ENCODE data around the gene CDC25A. TPM values are rescaled to one million over a fixed set of nuclear protein-coding genes. Genes with fewer than 3 reads are reported as not detected.
"Not testable (repeated sequence)": the region's sequence is repeated elsewhere in the genome, so short reads cannot be mapped to it uniquely, and the experiment has no call there.

Gene CDC25A
- 25.6 and 26.0 TPM in 2 replicates for total RNA-seq

- intact Hi-C loops (cut with micrococcal nuclease) = loop anchor here (1.0 to 10.0 kb wide), 14 partner anchors 53 to 1026 kb away; partner anchors contain the start of genes CCDC51, DHX30, ELP6 and IMPDH2
These were observed at the start of gene CDC25A for GRCh38 chr3:48188266-48189201. Gene CDC25A (minus strand): TSS chr3:48188417. CDS start chr3:48187947, 470 bp downstream.

DNA sequence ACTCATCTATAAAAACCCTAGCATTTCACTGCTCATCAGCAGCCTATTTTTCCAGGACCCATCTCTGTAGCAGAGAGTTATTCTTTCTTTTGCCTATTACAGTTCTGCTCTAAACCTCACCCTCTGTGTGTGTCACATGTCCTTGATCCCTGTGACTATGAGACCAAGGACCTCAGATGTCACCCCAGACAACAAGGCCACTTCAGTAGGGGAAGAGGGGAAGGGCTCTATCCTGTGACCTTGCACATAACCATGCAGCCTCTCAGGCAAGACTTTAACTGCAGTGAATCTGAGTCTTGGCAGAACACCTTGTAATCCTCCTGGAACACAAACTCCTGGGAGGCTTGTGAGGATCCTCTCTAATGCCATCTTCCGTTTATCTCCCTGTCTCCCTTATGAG, 48.3 kb upstream of the CDC25A start:
- intact Hi-C loops (cut with micrococcal nuclease) = no loop called here

DNA sequence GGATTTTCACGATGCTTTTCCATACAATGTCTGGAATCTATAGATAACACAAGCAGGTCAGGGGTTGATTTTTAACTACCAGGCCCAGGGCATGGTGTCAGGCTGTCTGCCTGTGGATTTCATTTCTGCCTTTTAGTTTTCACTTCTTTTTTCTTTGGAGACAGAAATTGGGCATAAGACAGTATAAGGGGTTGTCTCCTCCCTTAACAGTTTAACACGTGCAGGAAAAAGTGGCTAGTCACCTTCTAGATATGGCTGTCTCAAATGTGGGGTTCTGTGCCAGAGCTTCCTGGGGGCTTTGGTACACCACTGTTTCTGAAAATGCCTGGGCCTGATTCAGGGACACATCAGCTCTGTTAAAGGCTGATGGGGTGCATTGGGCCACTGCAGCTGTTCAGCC, 45.3 kb upstream of the CDC25A start:
- intact Hi-C loops (cut with micrococcal nuclease) = loop anchor here (2.0 kb wide), 3 partner anchors 35 to 323 kb away; partner anchors contain the start of genes NME6 and PFKFB4

GRCh38 chr3:48232734-48233133, 44.5 kb upstream of the CDC25A start:
- intact Hi-C loops (cut with micrococcal nuclease) = loop anchor here (1.0 to 2.0 kb wide), 5 partner anchors 9 to 324 kb away; partner anchors contain the start of genes NME6, PFKFB4 and ZNF589

GRCh38 chr3:48232232-48232631, 44.0 kb upstream of the CDC25A start:
- intact Hi-C loops (cut with micrococcal nuclease) = loop anchor here (1.0 to 2.0 kb wide), 5 partner anchors 9 to 325 kb away; partner anchors contain the start of genes NME6, PFKFB4 and ZNF589

DNA sequence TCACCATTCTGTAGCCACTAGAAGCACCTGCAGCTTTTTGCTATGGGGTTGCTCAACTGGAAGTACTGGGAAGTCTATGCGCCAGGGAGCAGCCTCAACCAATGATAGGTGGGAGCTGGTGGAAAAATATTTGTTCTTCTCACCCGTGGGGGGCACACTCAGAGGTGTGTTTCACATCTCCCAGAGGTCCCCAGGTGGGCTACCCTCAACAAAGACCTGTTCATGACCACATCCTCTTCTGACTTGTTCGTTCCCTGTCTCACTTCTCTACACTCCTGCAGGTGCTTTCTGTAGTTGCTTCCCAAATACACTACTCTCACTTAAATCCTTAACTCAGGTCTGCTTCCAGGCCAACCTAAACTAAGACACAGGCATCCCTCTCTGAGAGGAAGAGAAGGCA, 38.7 kb upstream of the CDC25A start:
- intact Hi-C loops (cut with micrococcal nuclease) = no loop called here

DNA sequence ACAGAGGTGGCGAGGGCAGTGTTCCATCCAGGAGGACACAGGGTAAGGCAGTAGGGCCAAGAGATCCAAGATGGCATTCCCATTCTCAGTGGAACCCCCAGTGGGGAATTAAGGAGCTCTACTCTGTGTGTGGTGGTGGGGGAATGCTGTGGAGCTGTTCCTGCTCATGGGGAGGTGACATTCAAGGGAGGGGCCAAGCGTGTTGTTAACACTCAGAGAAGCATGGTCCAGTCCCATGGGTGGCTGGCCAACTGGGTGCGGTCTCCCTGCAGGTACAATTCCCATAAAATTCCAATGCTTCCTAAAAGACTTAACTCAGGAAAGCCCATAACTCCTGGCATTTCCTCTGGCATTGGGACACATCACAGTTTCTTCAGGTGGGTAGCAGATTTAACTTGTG, 37.4 kb upstream of the CDC25A start:
- intact Hi-C loops (cut with micrococcal nuclease) = no loop called here

GRCh38 chr3:48222616-48223513, 34.6 kb upstream of the CDC25A start, which contains the start of gene CAMP:
Gene CAMP (plus strand): TSS chr3:48223495. CDS start chr3:48223512, 17 bp downstream.
- intact Hi-C loops (cut with micrococcal nuclease) = no loop called here

GRCh38 chr3:48220746-48221145, 32.5 kb upstream of the CDC25A start:
- intact Hi-C loops (cut with micrococcal nuclease) = no loop called here

GRCh38 chr3:48219543-48219942, 31.3 kb upstream of the CDC25A start:
- intact Hi-C loops (cut with micrococcal nuclease) = no loop called here

DNA sequence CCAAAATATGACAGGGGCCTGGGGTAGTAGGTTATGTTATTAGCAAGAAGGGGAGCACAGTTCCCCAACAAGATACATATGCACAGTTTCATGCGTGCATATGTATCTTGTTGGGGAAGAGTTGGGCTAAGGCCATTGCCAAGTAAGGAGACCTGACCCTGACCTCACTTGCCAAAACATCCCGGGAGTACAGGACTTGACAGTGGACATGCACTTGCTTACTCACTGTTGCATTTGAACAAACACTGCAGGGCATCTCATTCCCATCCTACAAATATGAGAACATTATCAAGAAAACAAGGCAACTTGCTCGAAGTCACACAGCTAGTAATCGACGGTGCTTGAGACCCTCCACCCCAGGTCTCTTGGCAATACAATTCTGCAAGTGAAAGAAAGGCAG, 30.3 kb upstream of the CDC25A start:
- intact Hi-C loops (cut with micrococcal nuclease) = no loop called here

- intact Hi-C loops (cut with micrococcal nuclease) = no loop called here
These were observed 29.2 kb upstream of the CDC25A start for GRCh38 chr3:48217449-48217848.

DNA sequence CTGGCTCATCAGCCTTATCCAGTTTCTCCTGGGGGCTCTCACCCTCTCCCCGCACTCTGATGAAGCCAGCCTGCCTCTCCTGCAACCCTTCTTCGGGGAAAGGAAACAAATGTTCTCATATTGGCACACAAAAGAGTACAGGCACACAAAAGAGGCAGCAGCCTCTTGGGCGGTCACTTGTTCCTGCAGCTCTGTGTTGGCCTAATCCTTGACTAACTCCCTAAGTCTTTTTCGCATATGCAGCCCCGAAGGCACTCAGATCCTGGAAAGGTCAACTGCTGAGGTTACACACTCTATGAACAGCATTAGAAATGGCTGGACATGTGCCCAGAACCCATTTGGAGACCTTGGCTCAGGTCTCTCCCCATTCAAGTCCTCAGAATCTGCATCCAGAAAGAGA, 27.7 kb upstream of the CDC25A start:
- intact Hi-C loops (cut with micrococcal nuclease) = no loop called here

DNA sequence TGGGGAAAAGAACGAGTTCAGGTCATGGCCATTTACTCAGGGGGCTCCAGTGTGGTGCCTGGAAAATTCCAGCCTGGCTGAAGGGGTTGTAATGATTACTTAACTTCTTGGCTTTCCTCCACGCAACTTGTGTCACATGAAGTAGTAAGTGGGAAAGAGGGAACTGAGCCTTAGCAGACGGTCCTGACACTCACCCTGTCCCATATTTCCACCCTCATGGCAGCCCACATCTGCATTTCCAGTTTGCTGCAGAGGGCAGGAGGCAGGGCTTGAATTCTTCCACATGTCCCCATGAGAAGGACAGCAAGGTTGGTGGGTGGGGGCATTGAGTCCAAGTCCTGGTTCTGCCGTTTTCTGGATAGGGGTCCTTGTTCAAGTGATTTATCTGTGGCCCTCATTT, 27.2 kb upstream of the CDC25A start:
- intact Hi-C loops (cut with micrococcal nuclease) = no loop called here

- intact Hi-C loops (cut with micrococcal nuclease) = no loop called here
These were observed 26.8 kb upstream of the CDC25A start for GRCh38 chr3:48215019-48215418.

- intact Hi-C loops (cut with micrococcal nuclease) = no loop called here
These were observed 26.0 kb upstream of the CDC25A start for GRCh38 chr3:48214225-48214624.

DNA sequence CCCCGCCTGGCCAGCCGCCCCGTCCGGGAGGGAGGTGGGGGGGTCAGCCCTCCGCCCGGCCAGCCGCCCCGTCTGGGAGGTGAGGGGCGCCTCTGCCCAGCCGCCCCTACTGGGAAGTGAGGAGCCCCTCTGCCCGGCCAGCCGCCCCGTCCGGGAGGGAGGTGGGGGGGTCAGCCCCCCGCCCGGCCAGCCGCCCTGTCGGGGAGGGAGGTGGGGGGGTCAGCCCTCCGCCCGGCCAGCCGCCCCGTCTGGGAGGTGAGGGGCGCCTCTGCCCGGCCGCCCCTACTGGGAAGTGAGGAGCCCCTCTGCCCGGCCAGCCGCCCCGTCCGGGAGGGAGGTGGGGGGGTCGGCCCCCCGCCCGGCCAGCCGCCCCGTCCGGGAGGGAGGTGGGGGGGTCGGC, 23.6 kb upstream of the CDC25A start:
- intact Hi-C loops (cut with micrococcal nuclease) = not testable (repeated sequence)

DNA sequence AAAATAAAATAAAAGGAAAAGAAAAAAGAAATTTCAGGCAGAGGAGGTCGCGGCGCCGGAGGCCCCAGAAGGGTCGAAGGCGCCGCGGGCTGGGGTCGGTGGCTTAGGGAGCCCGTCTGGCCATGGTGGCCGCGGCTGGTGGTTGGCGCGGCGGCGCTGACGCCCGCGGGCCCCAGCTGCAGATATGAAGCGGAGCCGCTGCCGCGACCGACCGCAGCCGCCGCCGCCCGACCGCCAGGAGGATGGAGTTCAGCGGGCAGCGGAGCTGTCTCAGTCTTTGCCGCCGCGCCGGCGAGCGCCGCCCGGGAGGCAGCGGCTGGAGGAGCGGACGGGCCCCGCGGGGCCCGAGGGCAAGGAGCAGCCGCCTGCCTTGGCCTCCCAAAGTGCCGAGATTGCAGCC, 22.3 kb upstream of the CDC25A start:
- intact Hi-C loops (cut with micrococcal nuclease) = not testable (repeated sequence)

DNA sequence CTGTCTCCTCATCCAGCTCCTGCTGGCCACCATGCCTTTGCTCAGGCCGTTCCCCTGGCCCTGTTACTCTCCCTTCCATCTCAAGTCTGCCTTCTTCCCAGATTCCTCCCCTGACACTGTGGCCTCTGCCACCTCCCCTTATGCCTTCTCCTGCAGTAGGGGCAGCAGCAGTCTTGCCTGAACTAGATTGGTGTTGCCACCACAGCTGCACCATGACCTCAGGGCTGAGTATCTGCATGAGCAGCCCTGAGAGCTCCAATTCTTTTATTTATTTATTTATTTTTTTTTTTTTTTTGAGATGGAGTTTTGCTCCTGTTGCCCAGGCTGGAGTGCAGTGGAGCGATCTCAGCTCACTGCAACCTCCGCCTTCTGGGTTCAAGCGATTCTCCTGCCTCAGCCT, 21.2 kb upstream of the CDC25A start:
- intact Hi-C loops (cut with micrococcal nuclease) = no loop called here

- intact Hi-C loops (cut with micrococcal nuclease) = no loop called here
These were observed 19.9 kb upstream of the CDC25A start for GRCh38 chr3:48208076-48208475.

DNA sequence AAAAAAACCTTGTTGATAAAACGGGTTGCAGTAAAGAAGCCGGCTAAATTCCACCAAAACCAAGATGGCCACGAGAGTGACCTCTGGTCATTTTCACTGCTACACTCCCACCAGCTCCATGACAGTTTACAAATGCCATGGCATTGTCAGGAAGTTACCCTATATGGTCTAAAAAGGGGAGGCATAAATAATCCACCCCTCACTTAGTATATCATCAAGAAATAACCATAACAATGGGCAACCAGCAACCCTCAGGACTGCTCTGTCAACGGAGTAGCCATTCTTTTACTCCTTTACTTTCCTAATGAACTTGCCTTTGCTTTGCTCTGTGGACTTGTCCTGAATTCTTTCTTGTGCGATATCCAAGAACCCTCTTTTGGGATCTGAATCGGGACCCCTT, 14.4 kb upstream of the CDC25A start:
- intact Hi-C loops (cut with micrococcal nuclease) = no loop called here

GRCh38 chr3:48199117-48199516, 10.9 kb upstream of the CDC25A start:
- intact Hi-C loops (cut with micrococcal nuclease) = no loop called here

All from T-helper 1 cell treated with Interleukin-12 subunit alpha and Interleukin-12 subunit beta and Interleukin-4 antibody, amounts not matched to agents 30 ng/mL and 1 ng/mL, for 36 hours (primary cell).